ENCODE data around the gene UBE2V1.

UBE2V1 gene

GRCh38 chr20:50111120-50111828, 1.7 kb downstream of the UBE2V1 start:
- Histone ChIP-seq H3K4me1 (ENCODE audit: insufficient read depth, poor library complexity, severe bottlenecking) (peaks cover 34% of the 10 kb centered on the region), H3K27ac (ENCODE audit: poor library complexity, severe bottlenecking) (peak overlapping the region; percentile 81), H3K9me3 (ENCODE audit: severe bottlenecking) (no peaks in the 10 kb centered on the region), H3K36me3 (ENCODE audit: low read depth) (peaks cover 35% of the 10 kb centered on the region), H3K27me3 (ENCODE audit: insufficient read depth, poor library complexity, severe bottlenecking) (no peaks in the 10 kb centered on the region), H3K4me3 (ENCODE audit: severe bottlenecking) (peak overlapping the region; percentile 99)
- peak; percentile 60 for ATAC-seq (ENCODE audit: low read depth)
- TF ChIP-seq CTCF (IDR thresholded peaks at IDR 0.05; ENCODE audit: poor library complexity, severe bottlenecking): no peak
- peak; percentile 81 for DNase-seq (ENCODE audit: low spot score)

- ATAC-seq (ENCODE audit: low read depth): peak; percentile 46
- Histone ChIP-seq H3K4me1 (ENCODE audit: insufficient read depth, poor library complexity, severe bottlenecking) (peaks cover 31% of the 10 kb centered on the region), H3K9me3 (ENCODE audit: severe bottlenecking) (no peaks in the 10 kb centered on the region), H3K27ac (ENCODE audit: poor library complexity, severe bottlenecking) (peak overlapping the region; percentile 81), H3K27me3 (ENCODE audit: insufficient read depth, poor library complexity, severe bottlenecking) (no peaks in the 10 kb centered on the region), H3K4me3 (ENCODE audit: severe bottlenecking) (no peak overlapping the region), H3K36me3 (ENCODE audit: low read depth) (peaks cover 39% of the 10 kb centered on the region)
- no peak for TF ChIP-seq CTCF (IDR thresholded peaks at IDR 0.05; ENCODE audit: poor library complexity, severe bottlenecking)
- DNase-seq (ENCODE audit: low spot score): peak; percentile 78
Observed at GRCh38 chr20:50110141-50111047, 2.6 kb downstream of the UBE2V1 start.

- DNase-seq (ENCODE audit: low spot score): peak; percentile 56
- Histone ChIP-seq H3K4me1 (ENCODE audit: insufficient read depth, poor library complexity, severe bottlenecking) (peaks cover 39% of the 10 kb centered on the region), H3K9me3 (ENCODE audit: severe bottlenecking) (no peaks in the 10 kb centered on the region), H3K27ac (ENCODE audit: poor library complexity, severe bottlenecking) (peak overlapping the region; percentile 78), H3K4me3 (ENCODE audit: severe bottlenecking) (no peak overlapping the region), H3K36me3 (ENCODE audit: low read depth) (peaks cover 46% of the 10 kb centered on the region), H3K27me3 (ENCODE audit: insufficient read depth, poor library complexity, severe bottlenecking) (no peaks in the 10 kb centered on the region)
- no peak for ATAC-seq (ENCODE audit: low read depth)
- peak; percentile 12 for TF ChIP-seq CTCF (IDR thresholded peaks at IDR 0.05; ENCODE audit: poor library complexity, severe bottlenecking)
Observed at GRCh38 chr20:50108556-50109235, 4.3 kb downstream of the UBE2V1 start.

- Histone ChIP-seq H3K36me3 (ENCODE audit: low read depth) (peaks cover 53% of the 10 kb centered on the region), H3K4me3 (ENCODE audit: severe bottlenecking) (no peak overlapping the region), H3K27ac (ENCODE audit: poor library complexity, severe bottlenecking) (peak overlapping the region; percentile 78), H3K27me3 (ENCODE audit: insufficient read depth, poor library complexity, severe bottlenecking) (no peaks in the 10 kb centered on the region), H3K9me3 (ENCODE audit: severe bottlenecking) (no peaks in the 10 kb centered on the region), H3K4me1 (ENCODE audit: insufficient read depth, poor library complexity, severe bottlenecking) (peaks cover 44% of the 10 kb centered on the region)
- no peak for TF ChIP-seq CTCF (IDR thresholded peaks at IDR 0.05; ENCODE audit: poor library complexity, severe bottlenecking)
- DNase-seq (ENCODE audit: low spot score) (peak; percentile 60), ATAC-seq (ENCODE audit: low read depth) (no peak)
Observed at GRCh38 chr20:50107796-50108331, 5.1 kb downstream of the UBE2V1 start.
